ENCODE measurements around the gene PRKAR2A. TPM values are rescaled to one million over a fixed set of nuclear protein-coding genes. Genes with fewer than 3 reads are reported as not detected.

PRKAR2A gene
- total RNA-seq, 1 experiment from 2014 or later: 85.4 TPM

GRCh38 chr3:48750856-48751255 lies 96.8 kb downstream of the PRKAR2A start:
- H3K36me3 ChIP-seq (ENCODE audit: control insufficient read depth, insufficient read depth, low read length): no peaks in the 10 kb centered on the region; the same call in 1 of the 2 replicates
- in situ Hi-C loops (cut with HindIII; ENCODE audit: low pct_unique_long_range_greater_than_20kb, low sequenced_read_pairs): no loop called here
- intact Hi-C loops (cut with micrococcal nuclease; ENCODE audit: unreplicated experiment): no loop called here
- no peaks in the 10 kb centered on the region for H3K9me3 ChIP-seq (ENCODE audit: control insufficient read depth, insufficient read depth, low read depth, low read length)
- no peaks in the 10 kb centered on the region for H3K4me1 ChIP-seq (ENCODE audit: control insufficient read depth, insufficient read depth, low read length)
- DNase-seq (ENCODE audit: low read depth, low spot score) (no peak), ATAC-seq (no peak)
- CTCF ChIA-PET: no interaction called here
- POLR2A ChIA-PET: no interaction called here
- H3K4me3 ChIP-seq (ENCODE audit: low read depth in 2 of 2, low read length in 2 of 2): no peak overlapping the region
- no TSS peak for BruUV-seq (replicated peaks)
- H3K27me3 ChIP-seq (ENCODE audit: control insufficient read depth, insufficient read depth, low read length): no peaks in the 10 kb centered on the region
- no peak overlapping the region for H3K27ac ChIP-seq (ENCODE audit: low read length)
- TF ChIP-seq, protein P1, sequence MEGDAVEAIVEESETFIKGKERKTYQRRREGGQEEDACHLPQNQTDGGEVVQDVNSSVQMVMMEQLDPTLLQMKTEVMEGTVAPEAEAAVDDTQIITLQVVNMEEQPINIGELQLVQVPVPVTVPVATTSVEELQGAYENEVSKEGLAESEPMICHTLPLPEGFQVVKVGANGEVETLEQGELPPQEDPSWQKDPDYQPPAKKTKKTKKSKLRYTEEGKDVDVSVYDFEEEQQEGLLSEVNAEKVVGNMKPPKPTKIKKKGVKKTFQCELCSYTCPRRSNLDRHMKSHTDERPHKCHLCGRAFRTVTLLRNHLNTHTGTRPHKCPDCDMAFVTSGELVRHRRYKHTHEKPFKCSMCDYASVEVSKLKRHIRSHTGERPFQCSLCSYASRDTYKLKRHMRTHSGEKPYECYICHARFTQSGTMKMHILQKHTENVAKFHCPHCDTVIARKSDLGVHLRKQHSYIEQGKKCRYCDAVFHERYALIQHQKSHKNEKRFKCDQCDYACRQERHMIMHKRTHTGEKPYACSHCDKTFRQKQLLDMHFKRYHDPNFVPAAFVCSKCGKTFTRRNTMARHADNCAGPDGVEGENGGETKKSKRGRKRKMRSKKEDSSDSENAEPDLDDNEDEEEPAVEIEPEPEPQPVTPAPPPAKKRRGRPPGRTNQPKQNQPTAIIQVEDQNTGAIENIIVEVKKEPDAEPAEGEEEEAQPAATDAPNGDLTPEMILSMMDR (IDR thresholded peaks at IDR 0.05): no peak
- TF ChIP-seq REST (IDR thresholded peaks at IDR 0.05; ENCODE audit: insufficient read depth in 1 of 2, low read depth in 2 of 2, low read length in 1 of 2) (no peak), TCF7L2 (IDR thresholded peaks at IDR 0.05; ENCODE audit: low read depth, low read length) (no peak), SIN3A (IDR thresholded peaks at IDR 0.05; ENCODE audit: borderline replicate concordance, insufficient read depth, low read depth, low read length) (no peak), POLR2AphosphoS5 (IDR thresholded peaks at IDR 0.05; ENCODE audit: low read depth, low read length) (no peak)

- H3K4me1 ChIP-seq (ENCODE audit: control insufficient read depth, insufficient read depth, low read length): no peaks in the 10 kb centered on the region
- no peaks in the 10 kb centered on the region for H3K9me3 ChIP-seq (ENCODE audit: control insufficient read depth, insufficient read depth, low read depth, low read length)
- TF ChIP-seq TCF7L2 (IDR thresholded peaks at IDR 0.05; ENCODE audit: low read depth, low read length): no peak
- no peak for TF ChIP-seq POLR2AphosphoS5 (IDR thresholded peaks at IDR 0.05; ENCODE audit: low read depth, low read length)
- TF ChIP-seq SIN3A (IDR thresholded peaks at IDR 0.05; ENCODE audit: borderline replicate concordance, insufficient read depth, low read depth, low read length): no peak
- intact Hi-C loops (cut with micrococcal nuclease; ENCODE audit: unreplicated experiment): no loop called here
- ChIA-PET POLR2A (no interaction called here), CTCF (no interaction called here)
- H3K36me3 ChIP-seq (ENCODE audit: control insufficient read depth, insufficient read depth, low read length): no peaks in the 10 kb centered on the region; the same call in 1 of the 2 replicates
- no peak overlapping the region for H3K27ac ChIP-seq (ENCODE audit: low read length)
- no TSS peak for BruUV-seq (replicated peaks)
- DNase-seq (ENCODE audit: low read depth, low spot score): no peak
- H3K27me3 ChIP-seq (ENCODE audit: control insufficient read depth, insufficient read depth, low read length): no peaks in the 10 kb centered on the region
- H3K4me3 ChIP-seq (ENCODE audit: low read depth in 2 of 2, low read length in 2 of 2): no peak overlapping the region
- in situ Hi-C loops (cut with HindIII; ENCODE audit: low pct_unique_long_range_greater_than_20kb, low sequenced_read_pairs): no loop called here
- no peak for ATAC-seq
These were observed 98.9 kb downstream of the PRKAR2A start for GRCh38 chr3:48748754-48749153.

DNA sequence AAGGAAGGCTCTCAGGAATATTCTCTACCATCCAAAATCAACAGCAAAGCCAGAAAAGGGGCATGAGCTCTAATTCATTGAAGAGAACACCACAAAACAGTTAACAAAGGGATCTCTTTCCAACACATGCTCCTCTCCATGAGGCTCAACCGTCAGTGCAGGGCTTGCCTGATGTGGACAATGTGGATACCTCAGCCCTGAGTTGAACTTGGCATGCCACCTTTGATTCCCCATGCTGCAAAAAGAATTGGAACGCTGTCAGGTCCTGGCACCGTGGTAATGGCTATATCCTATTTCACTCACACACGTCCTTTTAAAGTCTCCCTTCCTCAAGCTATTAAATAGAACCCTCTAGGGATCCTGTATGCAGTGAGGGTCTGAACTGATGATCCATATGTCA lies 100.0 kb downstream of the PRKAR2A start:
- POLR2A ChIA-PET: interaction anchor here (0.6 kb wide), 1 partner anchor 38 kb away, joined by 3 read pairs; no protein-coding TSS in a partner anchor
- no peak overlapping the region for H3K27ac ChIP-seq (ENCODE audit: low read length)
- no peak for TF ChIP-seq TCF7L2 (IDR thresholded peaks at IDR 0.05; ENCODE audit: low read depth, low read length)
- TF ChIP-seq SIN3A (IDR thresholded peaks at IDR 0.05; ENCODE audit: borderline replicate concordance, insufficient read depth, low read depth, low read length): no peak
- TF ChIP-seq REST (IDR thresholded peaks at IDR 0.05; ENCODE audit: insufficient read depth in 1 of 2, low read depth in 2 of 2, low read length in 1 of 2): no peak
- TF ChIP-seq POLR2AphosphoS5 (IDR thresholded peaks at IDR 0.05; ENCODE audit: low read depth, low read length): no peak
- TF ChIP-seq, protein P1 (IDR thresholded peaks at IDR 0.05): no peak
- no peaks in the 10 kb centered on the region for H3K27me3 ChIP-seq (ENCODE audit: control insufficient read depth, insufficient read depth, low read length)
- CTCF ChIA-PET: no interaction called here
- ATAC-seq (no peak), DNase-seq (ENCODE audit: low read depth, low spot score) (no peak)
- BruUV-seq (replicated peaks): no TSS peak
- H3K4me3 ChIP-seq (ENCODE audit: low read depth in 2 of 2, low read length in 2 of 2): no peak overlapping the region
- H3K36me3 ChIP-seq (ENCODE audit: control insufficient read depth, insufficient read depth, low read length): no peaks in the 10 kb centered on the region; the same call in 1 of the 2 replicates
- intact Hi-C loops (cut with micrococcal nuclease; ENCODE audit: unreplicated experiment): no loop called here
- no peaks in the 10 kb centered on the region for H3K9me3 ChIP-seq (ENCODE audit: control insufficient read depth, insufficient read depth, low read depth, low read length)
- no peaks in the 10 kb centered on the region for H3K4me1 ChIP-seq (ENCODE audit: control insufficient read depth, insufficient read depth, low read length)
- in situ Hi-C loops (cut with HindIII; ENCODE audit: low pct_unique_long_range_greater_than_20kb, low sequenced_read_pairs): no loop called here

Measured in Panc1 (cell line).